GM12878 (cell line): Measurements from ENCODE around the gene CAMK4. TPM values are rescaled to one million over a fixed set of nuclear protein-coding genes. Genes with fewer than 3 reads are reported as not detected.

ENCODE experiments used
- ATAC-seq: fragments of 200-7000 bp; cut with Tn5 transposase; 3 replicates; pipeline ENCODE4 v1.9.1; 2020; ENCODE audit warnings: mild to moderate bottlenecking, moderate library complexity
- BruUV-seq: library from RNA; stranded (reverse); fragments of 400-500 nt; replicated peaks from 2 replicates; lab custom pipeline; 2021; lab: Mats Ljungman, UMichigan
- CTCF ChIA-PET: fragments of 300-600 bp; sonication (Branson Sonifier 250); formaldehyde crosslinking; extraction: SDS; loops from one replicate; lab custom pipeline; 2021; ENCODE audit warnings: inconsistent platforms; lab: Yijun Ruan, JAX
- POLR2A ChIA-PET: fragments of 350-600 bp; formaldehyde crosslinking; extraction: SDS; loops from one replicate; lab custom pipeline; 2021; ENCODE audit warnings: inconsistent platforms; lab: Charles Lee
- RAD21 ChIA-PET: fragments of 300-600 bp; sonication (Branson Sonifier 250); formaldehyde crosslinking; loops from one replicate; lab custom pipeline; 2023; ENCODE audit warnings: antibody characterized with exemption; ENCODE audit not compliant: unreplicated experiment; lab: Charles Lee
- SMC1A ChIA-PET: fragments of 300-600 bp; sonication (Branson Sonifier 250); formaldehyde crosslinking; loops from one replicate; lab custom pipeline; 2023; ENCODE audit not compliant: unreplicated experiment, uncharacterized antibody; lab: Charles Lee
- DNase-seq: peaks from one replicate; pipeline ENCODE4 v3.0.0-alpha.2; 2011; ENCODE audit warnings: low read depth, low spot score
- FAIRE-seq: peaks from 3 replicates; lab custom pipeline; 2011; peaks lifted over from hg19 to GRCh38; lab: Jason Lieb, UNC
- H2AFZ ChIP-seq: 2 replicates; pipeline ENCODE4 v1.6.0; 2011; ENCODE audit warnings: low read depth, low read length, control low read depth; ENCODE audit not compliant: control insufficient read depth
- H3K27ac ChIP-seq: 2 replicates; pipeline ENCODE4 v1.5.1; 2011; ENCODE audit warnings: control low read depth; ENCODE audit not compliant: control insufficient read depth, insufficient read depth
- H3K27me3 ChIP-seq, 2 experiments: replicated peaks in 1 of 2; 2 replicates each; pipeline versions ENCODE4 v1.6.0 to v1.6.1; 2011; ENCODE audit warnings: low read length in 1 of 2; ENCODE audit not compliant: control insufficient read depth in 2 of 2, insufficient read depth in 2 of 2
- H3K36me3 ChIP-seq, 2 experiments: 2 replicates each; pipeline ENCODE4 v1.5.1; 2011; ENCODE audit warnings: low read length in 1 of 2; ENCODE audit not compliant: control insufficient read depth in 2 of 2, insufficient read depth in 2 of 2
- H3K4me1 ChIP-seq: 2 replicates; pipeline ENCODE4 v1.6.1; 2011; ENCODE audit warnings: mild to moderate bottlenecking, low read length, moderate library complexity, mixed read lengths; ENCODE audit not compliant: control insufficient read depth, insufficient read depth
- H3K4me2 ChIP-seq: 2 replicates; pipeline ENCODE4 v1.6.0; 2011; ENCODE audit warnings: control low read depth; ENCODE audit not compliant: control insufficient read depth, insufficient read depth
- H3K4me3 ChIP-seq: fragments of 200-600 bp; sonication (generic); 2 replicates; pipeline ENCODE4 v1.5.1; 2016
- H3K79me2 ChIP-seq: 2 replicates; pipeline ENCODE4 v1.6.0; 2011; ENCODE audit warnings: low read length; ENCODE audit not compliant: control insufficient read depth, insufficient read depth
- H3K9ac ChIP-seq: 2 replicates; pipeline ENCODE4 v1.8.0; 2011; ENCODE audit warnings: low read length, control low read depth, mixed read lengths; ENCODE audit not compliant: control insufficient read depth, insufficient read depth
- H3K9me3 ChIP-seq: replicated peaks from 3 replicates; pipeline ENCODE4 v1.5.1; 2011; ENCODE audit warnings: mild to moderate bottlenecking, low read length; ENCODE audit not compliant: control insufficient read depth, insufficient read depth
- H4K20me1 ChIP-seq: 2 replicates; pipeline ENCODE4 v1.6.0; 2011; ENCODE audit not compliant: control insufficient read depth, insufficient read depth
- BCLAF1 ChIP-seq: fragments of 450-650 bp; IDR thresholded peaks from 2 replicates; pipeline ENCODE4 v1.6.1; 2017; ENCODE audit warnings: antibody characterized with exemption, mild to moderate bottlenecking, moderate library complexity
- BHLHE40 ChIP-seq, 2 experiments: fragments of 450-650 bp in 1 of 2; IDR thresholded peaks; 2 replicates each; pipeline ENCODE4 v1.6.1; 2011 to 2017; ENCODE audit warnings: low read depth in 2 of 2, borderline replicate concordance in 1 of 2, improper control_type of control experiment in 1 of 2, low read length in 1 of 2, mild to moderate bottlenecking in 1 of 2
- CREM ChIP-seq: IDR thresholded peaks from 2 replicates; pipeline ENCODE4 v1.6.1; 2014; ENCODE audit warnings: antibody characterized with exemption, low read depth
- EED ChIP-seq: sonication (generic); IDR thresholded peaks from 2 replicates; pipeline ENCODE4 v1.6.1; 2016; ENCODE audit warnings: antibody characterized with exemption, low read depth
- MTA3 ChIP-seq: IDR thresholded peaks from 2 replicates; pipeline ENCODE4 v1.6.1; 2012; ENCODE audit warnings: low read length, inconsistent platforms, borderline replicate concordance
- MYC ChIP-seq: IDR thresholded peaks from 2 replicates; pipeline ENCODE4 v1.6.1; 2011; ENCODE audit warnings: mild to moderate bottlenecking, low read length, moderate library complexity, inconsistent platforms; ENCODE audit not compliant: insufficient read depth, insufficient replicate concordance, insufficient read length, severe bottlenecking
- NR2C2 ChIP-seq: IDR thresholded peaks from 2 replicates; pipeline ENCODE4 v1.6.1; 2011; ENCODE audit warnings: borderline replicate concordance, low read depth; ENCODE audit not compliant: control insufficient read depth, insufficient read length
- NR2F1 ChIP-seq: fragments of 450-650 bp; conservative IDR thresholded peaks from 2 replicates; pipeline ENCODE4 v1.6.1; 2017; ENCODE audit warnings: mild to moderate bottlenecking
- NRF1 ChIP-seq: conservative IDR thresholded peaks from 2 replicates; pipeline ENCODE4 v1.6.1; 2011; ENCODE audit warnings: mild to moderate bottlenecking, low read depth, low read length, improper control_type of control experiment
- PML ChIP-seq: IDR thresholded peaks from 2 replicates; pipeline ENCODE4 v1.6.1; 2012; ENCODE audit warnings: low read length, inconsistent platforms
- SREBF2 ChIP-seq: IDR thresholded peaks from 2 replicates; pipeline ENCODE4 v1.6.1; 2012; ENCODE audit warnings: mild to moderate bottlenecking, low read length
- TCF12 ChIP-seq: IDR thresholded peaks from 2 replicates; pipeline ENCODE4 v1.6.1; 2011; ENCODE audit warnings: low read depth, mild to moderate bottlenecking, low read length
- ZBED1 ChIP-seq: IDR thresholded peaks from 2 replicates; pipeline ENCODE4 v1.6.1; 2016; ENCODE audit warnings: borderline replicate concordance
- ZBTB40 ChIP-seq: fragments of 450-650 bp; IDR thresholded peaks from 2 replicates; pipeline ENCODE4 v1.6.1; 2016; ENCODE audit warnings: mild to moderate bottlenecking, moderate library complexity, borderline replicate concordance
- WGBS: methylation state at CpG from one replicate; pipeline ENCODE4 v1.1.6; 2016; ENCODE audit warnings: low lambda C conversion rate; ENCODE audit not compliant: insufficient replicate concordance, insufficient coverage; ENCODE audit errors: missing lambda C conversion rate; 5-methylcytosine and 5-hydroxymethylcytosine counted together
- in situ Hi-C: fragments of 300-500 bp; cut with MboI; formaldehyde crosslinking; loops from 9 replicates; pipeline ENCODE4 v1.14.3; 2018; ENCODE audit warnings: mixed read lengths
- intact Hi-C: fragments of 100-400 bp; cut with micrococcal nuclease; formaldehyde crosslinking; loops from one replicate; pipeline ENCODE4 v1.14.2; 2022; ENCODE audit not compliant: unreplicated experiment
- polyA plus RNA-seq, 11 experiments: library from polyadenylated mRNA; depleted of rRNA in 4 of 11; unstranded in 6 of 11; stranded (reverse) in 5 of 11; fragments of >200 nt; fragmentation: Nextera tagmentation in 4 of 11; fragmentation: Illumina TruSeq in 1 of 11; extraction: Ambion mirVana in 4 of 11; extraction: Trizol in 1 of 11; gene quantifications; 1 replicate in 1 of 11; 2 replicates in 10 of 11; pipeline versions ENCODE4 v1.2.1 to v1.2.3, GENCODE V29; 2011 to 2016; ENCODE audit warnings: inconsistent platforms in 2 of 11, missing spikeins in 2 of 11, low read depth in 1 of 11
- total RNA-seq, 4 experiments: library from RNA; depleted of rRNA in 3 of 4; stranded (reverse); fragments of >200 nt in 3 of 4; fragmentation: Illumina TruSeq in 1 of 4; extraction: Trizol in 1 of 4; gene quantifications; 2 replicates each; pipeline versions ENCODE4 v1.2.1 to v1.2.3, GENCODE V29; 2013 to 2021

Gene CAMK4
- total and polyA plus RNA-seq, 10 of the 15 experiments (the other 5 are each of a cell fraction or from before 2014, with no cell fraction given), result 13.3 to 51.9 (median 35.3) TPM

GRCh38 chr5:111509119-111509518, 284.9 kb downstream of the CAMK4 start:
- H3K4me2 ChIP-seq, result peak overlapping the region; percentile 87
- 88% methylated on average over 1 of the region's 1 CpG for WGBS
- ChIA-PET CTCF (interaction anchor here (3.6 kb wide), 1 partner anchor 23 kb away, joined by 29 read pairs; no protein-coding TSS in a partner anchor), SMC1A (interaction anchor here (0.8 to 7.5 kb wide), 13 partner anchors 8 to 652 kb away, joined by 3 to 49 read pairs (median 4); no protein-coding TSS in a partner anchor), POLR2A (interaction anchor here (0.5 to 2.0 kb wide), 7 partner anchors 9 to 1471 kb away, joined by 3 to 6 read pairs (median 4); no protein-coding TSS in a partner anchor), RAD21 (interaction anchor here (0.5 to 5.7 kb wide), 9 partner anchors 12 to 278 kb away, joined by 3 to 55 read pairs (median 4); partner anchors contain the start of gene NREP)
- peaks cover 0 to 14% of the 10 kb centered on the region in 2 experiments; a peak in 3 of 4 replicates for H3K36me3 ChIP-seq
- peaks cover 82% of the 10 kb centered on the region for H3K79me2 ChIP-seq
- no peak for TF ChIP-seq SREBF2
- TF ChIP-seq MTA3, result no peak
- TF ChIP-seq NR2C2, result no peak
- TF ChIP-seq ZBTB40, result peak; percentile 70; the same call in 1 of the 2 replicates
- no peak for TF ChIP-seq TCF12
- peak in 1 of 2 experiments; percentile 50; a peak in 2 of 4 replicates for TF ChIP-seq BHLHE40 (IDR thresholded peaks at IDR 0.05; ENCODE audit: borderline replicate concordance in 1 of 2, low read depth in 2 of 2, low read length in 1 of 2)
- TF ChIP-seq NR2F1, result peak; percentile 70; the same call in 1 of the 2 replicates
- TF ChIP-seq MYC, result no peak
- no peak for TF ChIP-seq PML
- no peak for TF ChIP-seq BCLAF1
- no peak for TF ChIP-seq ZBED1
- no peak for TF ChIP-seq EED
- no peak for TF ChIP-seq CREM
- no peak for TF ChIP-seq NRF1
- no peak for DNase-seq
- no peaks in the 10 kb centered on the region; the same call in 1 of the 2 replicates for H4K20me1 ChIP-seq
- H3K4me3 ChIP-seq, result peak overlapping the region; percentile 85
- in situ Hi-C loops (loop anchor here (25.0 kb wide), 2 partner anchors 772 to 1453 kb away; partner anchors contain the start of genes SLC25A46 and TMEM232), intact Hi-C loops (no loop called here)
- no peaks in the 10 kb centered on the region for H3K4me1 ChIP-seq
- peak overlapping the region; percentile 15 for H3K9ac ChIP-seq
- ATAC-seq, result no peak
- no peaks in the 10 kb centered on the region for H3K9me3 ChIP-seq
- no peaks in the 10 kb centered on the region for H3K27me3 ChIP-seq
- FAIRE-seq, result no peak
- no peak overlapping the region for H2AFZ ChIP-seq
- no TSS peak for BruUV-seq
- peak overlapping the region; percentile 97; the same call in 1 of the 2 replicates for H3K27ac ChIP-seq
